SU-DHL-6 (cell line): ENCODE results near the gene MAPKAPK5.

ENCODE experiments used
- H2AFZ ChIP-seq: fragments of 200-600 bp; sonication (generic); 2 replicates; pipeline ENCODE4 v1.6.1; 2014; ENCODE audit warnings: low read depth, mild to moderate bottlenecking, moderate library complexity, mixed read lengths, antibody characterized with exemption, low read length; ENCODE audit not compliant: severe bottlenecking
- H3F3A ChIP-seq: fragments of 200-600 bp; shearing (Covaris generic); 2 replicates; pipeline ENCODE4 v1.6.0; 2016; ENCODE audit warnings: antibody characterized with exemption, mild to moderate bottlenecking; ENCODE audit not compliant: insufficient read depth
- H3K27ac ChIP-seq: fragments of 200-600 bp; sonication (generic); 2 replicates; pipeline ENCODE4 v1.5.1; 2016; ENCODE audit warnings: low read depth, mild to moderate bottlenecking, low read length, moderate library complexity, mixed read lengths
- H3K27me3 ChIP-seq: fragments of 200-600 bp; sonication (generic), shearing (Covaris generic); 2 replicates; pipeline ENCODE4 v1.6.0; 2014; ENCODE audit warnings: mild to moderate bottlenecking, low read length
- H3K36me3 ChIP-seq: fragments of 200-600 bp; sonication (generic); 2 replicates; pipeline ENCODE4 v1.6.1; 2014; ENCODE audit warnings: mild to moderate bottlenecking, low read length, mixed read lengths
- H3K4me2 ChIP-seq: fragments of 300-600, 200-600 bp; shearing (Covaris generic), sonication (generic); 2 replicates; pipeline ENCODE4 v1.6.0; 2014; ENCODE audit warnings: low read length, low read depth, mild to moderate bottlenecking; ENCODE audit not compliant: poor library complexity, severe bottlenecking
- H3K4me3 ChIP-seq: fragments of 200-600 bp; sonication (generic); 2 replicates; pipeline ENCODE4 v1.5.1; 2014; ENCODE audit warnings: antibody characterized with exemption, low read length, mild to moderate bottlenecking, mixed read lengths; ENCODE audit not compliant: insufficient read depth, poor library complexity, severe bottlenecking
- H3K79me2 ChIP-seq: fragments of 200-600 bp; sonication (generic); 2 replicates; pipeline ENCODE4 v1.6.1; 2014; ENCODE audit warnings: mild to moderate bottlenecking, low read length, moderate library complexity; ENCODE audit not compliant: insufficient read depth
- H3K9ac ChIP-seq: fragments of 200-600 bp; sonication (generic); 2 replicates; pipeline ENCODE4 v1.7.0; 2014; ENCODE audit warnings: mild to moderate bottlenecking, low read length
- H3K9me2 ChIP-seq: fragments of 200-600 bp; sonication (generic); replicated peaks from 2 replicates; pipeline ENCODE4 v1.6.1; 2014; ENCODE audit warnings: low read length; ENCODE audit not compliant: insufficient read depth
- H3K9me3 ChIP-seq: fragments of 200-600 bp; sonication (generic); 2 replicates; pipeline ENCODE4 v1.6.1; 2014; ENCODE audit warnings: low read length, mixed read lengths; ENCODE audit not compliant: insufficient read depth
- H4K20me1 ChIP-seq: fragments of 200-600 bp; sonication (generic); 2 replicates; pipeline ENCODE4 v1.6.1; 2014; ENCODE audit warnings: low read depth, mild to moderate bottlenecking, antibody characterized with exemption, low read length, moderate library complexity, mixed read lengths
- CTCF ChIP-seq: fragments of 200-600 bp; sonication (generic); IDR thresholded peaks from one replicate; pipeline ENCODE4 v1.5.1; 2017; ENCODE audit warnings: antibody characterized with exemption, mild to moderate bottlenecking, low read length, moderate library complexity; ENCODE audit not compliant: insufficient read depth, poor library complexity, severe bottlenecking
- EZH2phosphoT487 ChIP-seq: fragments of 200-600 bp; sonication (generic), shearing (Covaris generic); conservative IDR thresholded peaks from 2 replicates; pipeline ENCODE4 v1.6.1; 2018; ENCODE audit warnings: mild to moderate bottlenecking, antibody characterized with exemption, low read length, moderate library complexity, mixed read lengths

Gene MAPKAPK5

DNA sequence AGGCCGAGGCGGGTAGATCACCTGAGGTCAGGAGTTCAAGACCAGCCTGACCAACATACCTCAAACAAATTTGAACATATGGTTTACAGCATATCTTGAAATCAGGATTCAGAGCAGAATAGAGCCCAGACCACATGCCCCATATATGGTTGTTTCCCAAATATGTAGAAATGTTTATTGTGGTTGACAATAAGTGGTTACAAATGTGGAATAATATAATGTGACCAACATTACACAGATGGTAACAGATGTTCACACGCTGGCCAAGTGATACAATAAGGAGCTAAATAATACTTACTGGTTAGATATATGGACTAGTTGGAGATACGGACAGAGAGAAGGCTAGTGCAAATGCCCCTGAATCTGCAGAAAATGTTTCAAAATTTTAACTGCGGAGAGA is 85.3 kb downstream of the MAPKAPK5 start:
- H3K27me3 ChIP-seq, result no peaks in the 10 kb centered on the region
- no peaks in the 10 kb centered on the region for H3K36me3 ChIP-seq
- no peak overlapping the region for H3K4me2 ChIP-seq
- H4K20me1 ChIP-seq, result no peaks in the 10 kb centered on the region
- H3K4me3 ChIP-seq, result no peak overlapping the region
- no peaks in the 10 kb centered on the region for H3K9me3 ChIP-seq
- no peak overlapping the region for H3K9ac ChIP-seq
- no peak overlapping the region for H2AFZ ChIP-seq
- TF ChIP-seq EZH2phosphoT487, result no peak
- TF ChIP-seq CTCF, result no peak
- no peaks in the 10 kb centered on the region for H3K9me2 ChIP-seq
- no peaks in the 10 kb centered on the region for H3K79me2 ChIP-seq
- H3K27ac ChIP-seq, result no peak overlapping the region
- no peaks in the 10 kb centered on the region for H3F3A ChIP-seq

- no peak overlapping the region for H3K27ac ChIP-seq
These were observed 90.2 kb downstream of the MAPKAPK5 start for GRCh38 chr12:111932241-111932640.

DNA sequence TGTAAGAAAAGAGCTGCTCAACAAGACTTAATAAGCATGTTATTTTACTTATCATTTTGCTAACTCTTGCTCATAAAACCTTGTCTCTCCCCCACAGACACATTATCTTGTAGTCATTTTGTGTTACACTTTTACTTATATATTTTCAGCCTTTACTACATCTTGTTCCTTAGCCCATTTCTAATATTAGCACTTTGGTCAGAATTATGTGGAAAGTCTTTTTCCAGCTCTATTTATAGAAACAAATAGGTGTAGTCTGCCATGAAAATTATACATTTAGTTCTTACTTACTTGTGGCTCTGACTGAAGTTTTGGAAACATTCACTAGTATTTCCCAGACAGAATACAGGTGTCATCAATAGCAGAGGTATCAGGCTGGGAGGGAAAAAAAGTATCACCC is 94.8 kb downstream of the MAPKAPK5 start:
- Histone ChIP-seq H3K4me3 (no peak overlapping the region), H3K27me3 (no peaks in the 10 kb centered on the region), H3K36me3 (no peaks in the 10 kb centered on the region), H3K9me3 (no peaks in the 10 kb centered on the region), H3K27ac (no peak overlapping the region), H3K4me2 (no peak overlapping the region), H3K79me2 (no peaks in the 10 kb centered on the region), H2AFZ (no peak overlapping the region), H3F3A (peaks cover 4% of the 10 kb centered on the region; the same call in 1 of the 2 replicates), H3K9ac (no peak overlapping the region), H4K20me1 (no peaks in the 10 kb centered on the region), H3K9me2 (no peaks in the 10 kb centered on the region)
- no peak for TF ChIP-seq CTCF
- TF ChIP-seq EZH2phosphoT487, result no peak

More at GRCh38 chr12:111932241-111932640, 90.2 kb downstream of the MAPKAPK5 start:
- no peaks in the 10 kb centered on the region for H3K27me3 ChIP-seq
- no peaks in the 10 kb centered on the region for H3K79me2 ChIP-seq
- H3F3A ChIP-seq, result no peaks in the 10 kb centered on the region
- no peaks in the 10 kb centered on the region for H3K9me3 ChIP-seq
- no peak overlapping the region for H3K9ac ChIP-seq
- no peaks in the 10 kb centered on the region for H4K20me1 ChIP-seq
- H3K36me3 ChIP-seq, result no peaks in the 10 kb centered on the region
- H3K9me2 ChIP-seq, result no peaks in the 10 kb centered on the region
- no peak overlapping the region for H3K4me3 ChIP-seq
- no peak overlapping the region for H2AFZ ChIP-seq
- H3K4me2 ChIP-seq, result no peak overlapping the region
- TF ChIP-seq CTCF (no peak), EZH2phosphoT487 (no peak)

GRCh38 chr12:111937429-111937828 is 95.4 kb downstream of the MAPKAPK5 start:
- Histone ChIP-seq H3F3A (peaks cover 4% of the 10 kb centered on the region; the same call in 1 of the 2 replicates), H3K9ac (no peak overlapping the region), H4K20me1 (no peaks in the 10 kb centered on the region), H3K9me2 (no peaks in the 10 kb centered on the region), H3K9me3 (no peaks in the 10 kb centered on the region), H2AFZ (no peak overlapping the region), H3K79me2 (no peaks in the 10 kb centered on the region), H3K36me3 (no peaks in the 10 kb centered on the region), H3K4me3 (no peak overlapping the region), H3K27me3 (no peaks in the 10 kb centered on the region), H3K4me2 (no peak overlapping the region), H3K27ac (no peak overlapping the region)
- TF ChIP-seq EZH2phosphoT487 (no peak), CTCF (no peak)
